BLaER1 treated with 17β-estradiol and CSF1 and Interleukin-3, amounts not matched to agents 10 nM and 100 nM (cell line): ENCODE data around the gene CCDC138.
"Not testable (repeated sequence)": the region's sequence is repeated elsewhere in the genome, so short reads cannot be mapped to it uniquely, and the experiment has no call there.

ENCODE experiments used
- H3K27ac ChIP-seq, 11 experiments: shearing (Covaris generic); formaldehyde crosslinking; 2 replicates each; pipeline ENCODE4 v1.8.1; 2022
- H3K27me3 ChIP-seq, 11 experiments: shearing (Covaris generic); formaldehyde crosslinking; 2 replicates each; pipeline ENCODE4 v1.8.1; 2022
- H3K36me3 ChIP-seq, 11 experiments: shearing (Covaris generic); formaldehyde crosslinking; 2 replicates each; pipeline ENCODE4 v1.8.1; 2022
- H3K4me1 ChIP-seq, 10 experiments: shearing (Covaris generic); formaldehyde crosslinking; 2 replicates each; pipeline ENCODE4 v1.8.1; 2022
- H3K4me2 ChIP-seq, 11 experiments: shearing (Covaris generic); formaldehyde crosslinking; 2 replicates each; pipeline ENCODE4 v1.8.1; 2022
- H3K4me3 ChIP-seq, 10 experiments: shearing (Covaris generic); formaldehyde crosslinking; 2 replicates each; pipeline ENCODE4 v1.8.1; 2022
- H3K9ac ChIP-seq, 11 experiments: shearing (Covaris generic); formaldehyde crosslinking; 2 replicates each; pipeline ENCODE4 v1.8.1; 2022
- H3K9me3 ChIP-seq, 11 experiments: shearing (Covaris generic); formaldehyde crosslinking; replicated peaks in 1 of 11; 2 replicates each; pipeline ENCODE4 v1.8.1; 2022
- H4K20me1 ChIP-seq, 11 experiments: shearing (Covaris generic); formaldehyde crosslinking; 2 replicates each; pipeline ENCODE4 v1.8.1; 2022
- Cebpa-rat ChIP-seq, 11 experiments: shearing (Covaris generic); IDR thresholded peaks; 2 replicates each; pipeline ENCODE4 v1.8.1; 2022

CCDC138 gene, protein sequence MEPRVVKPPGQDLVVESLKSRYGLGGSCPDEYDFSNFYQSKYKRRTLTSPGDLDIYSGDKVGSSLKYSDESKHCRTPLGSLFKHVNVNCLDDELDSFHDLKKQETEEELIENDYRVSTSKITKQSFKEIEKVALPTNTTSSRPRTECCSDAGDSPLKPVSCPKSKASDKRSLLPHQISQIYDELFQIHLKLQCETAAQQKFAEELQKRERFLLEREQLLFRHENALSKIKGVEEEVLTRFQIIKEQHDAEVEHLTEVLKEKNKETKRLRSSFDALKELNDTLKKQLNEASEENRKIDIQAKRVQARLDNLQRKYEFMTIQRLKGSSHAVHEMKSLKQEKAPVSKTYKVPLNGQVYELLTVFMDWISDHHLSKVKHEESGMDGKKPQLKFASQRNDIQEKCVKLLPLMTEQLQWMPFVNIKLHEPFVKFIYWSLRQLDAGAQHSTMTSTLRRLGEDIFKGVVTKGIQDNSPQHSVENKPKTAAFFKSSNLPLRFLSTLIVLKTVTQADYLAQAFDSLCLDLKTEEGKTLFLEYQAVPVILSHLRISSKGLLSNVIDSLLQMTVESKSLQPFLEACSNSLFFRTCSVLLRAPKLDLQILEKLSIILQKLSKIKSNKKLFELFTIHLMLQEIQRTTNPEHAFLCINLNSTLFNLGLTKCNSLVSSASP

DNA sequence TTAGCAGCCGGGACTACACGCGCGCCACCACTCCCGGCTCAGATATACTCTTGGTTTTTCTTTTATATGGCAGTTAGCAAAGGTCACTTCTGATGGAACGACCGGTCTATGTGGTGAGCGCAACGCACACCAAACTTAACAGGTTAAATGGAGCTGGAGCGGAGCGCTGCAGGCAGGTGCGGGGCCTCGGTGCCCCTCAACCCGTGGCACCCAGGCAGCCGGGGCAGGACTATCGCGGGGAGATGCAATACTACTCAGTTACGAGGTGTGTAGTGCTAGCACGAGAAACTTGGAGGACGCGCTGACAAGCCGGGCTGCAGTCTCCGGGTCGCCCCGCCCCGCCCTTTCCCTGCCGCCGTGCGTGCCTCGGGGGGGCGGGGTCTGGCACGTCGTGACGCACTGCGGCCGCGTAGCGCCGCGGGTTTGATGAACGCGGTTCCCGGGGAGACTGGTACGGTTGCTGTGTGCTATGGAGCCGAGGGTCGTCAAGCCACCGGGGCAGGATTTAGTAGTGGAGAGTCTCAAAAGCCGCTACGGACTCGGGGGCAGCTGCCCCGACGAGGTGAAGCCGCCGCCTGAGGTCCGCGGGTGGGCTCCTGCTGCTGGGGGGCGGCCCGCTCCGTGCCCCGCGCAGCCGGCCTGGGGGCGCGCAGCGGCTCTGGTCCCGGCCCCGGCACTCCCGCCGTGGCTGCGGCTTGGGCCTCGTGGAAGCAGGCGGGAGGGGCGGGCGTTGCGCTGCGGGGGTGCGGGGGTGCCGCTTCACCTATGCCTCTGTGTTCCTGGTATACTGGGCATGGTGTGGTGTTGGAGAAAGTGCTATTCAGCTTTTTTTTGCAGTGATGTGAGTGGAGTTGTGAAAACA lies at the start of gene CCDC138:
TSS of gene CCDC138 (plus strand) at position 418 of the 862 bp plus-strand sequence. CDS start at position 470, 52 bp downstream.
- Histone ChIP-seq H3K4me1 (peaks cover 7 to 33% (median 24%) of the 10 kb centered on the region in 10 experiments; a peak in 19 of 20 replicates), H3K4me3 (peak within 1 kb of the TSS; percentile 78 to 92 (median 84)), H3K36me3 (peaks cover 21 to 67% (median 48%) of the 10 kb centered on the region in 11 experiments), H3K27me3 (no peaks in the 10 kb centered on the region), H3K4me2 (peak within 1 kb of the TSS; percentile 82 to 92 (median 89)), H3K9ac (peak within 1 kb of the TSS; percentile 82 to 91 (median 88)), H3K9me3 (no peaks in the 10 kb centered on the region), H3K27ac (peak within 1 kb of the TSS; percentile 61 to 86 (median 82)), H4K20me1 (peaks cover 0 to 4% (median 0%) of the 10 kb centered on the region in 11 experiments; a peak in 1 of 22 replicates)
- TF ChIP-seq Cebpa-rat (IDR thresholded peaks at IDR 0.05) = no peak

DNA sequence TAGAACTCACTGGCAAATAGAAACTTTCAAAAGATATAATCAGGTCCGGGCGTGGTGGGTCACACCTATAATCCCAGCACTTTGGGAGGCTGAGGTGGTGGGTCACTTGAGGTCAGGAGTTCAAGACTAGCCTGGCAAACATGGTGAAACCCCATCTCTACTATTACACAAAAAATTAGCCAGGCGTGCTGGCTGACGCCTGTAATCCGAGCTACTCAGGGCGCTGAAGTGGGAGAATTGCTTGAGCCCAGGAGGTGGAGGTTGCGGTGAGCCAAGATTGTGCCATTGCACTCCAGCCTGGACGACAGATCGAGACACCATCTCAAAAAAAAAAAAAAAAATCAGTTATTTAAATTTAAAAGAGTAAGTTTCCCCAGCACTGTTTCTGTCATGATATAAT lies 28.6 kb upstream of the CCDC138 start:
- H3K27ac ChIP-seq, H3K4me3 ChIP-seq, H3K9ac ChIP-seq, H4K20me1 ChIP-seq, H3K27me3 ChIP-seq, H3K9me3 ChIP-seq, H3K4me2 ChIP-seq, H3K4me1 ChIP-seq: not testable (repeated sequence)
- peaks cover 31 to 65% (median 46%) of the 10 kb centered on the region in 11 experiments for H3K36me3 ChIP-seq

DNA sequence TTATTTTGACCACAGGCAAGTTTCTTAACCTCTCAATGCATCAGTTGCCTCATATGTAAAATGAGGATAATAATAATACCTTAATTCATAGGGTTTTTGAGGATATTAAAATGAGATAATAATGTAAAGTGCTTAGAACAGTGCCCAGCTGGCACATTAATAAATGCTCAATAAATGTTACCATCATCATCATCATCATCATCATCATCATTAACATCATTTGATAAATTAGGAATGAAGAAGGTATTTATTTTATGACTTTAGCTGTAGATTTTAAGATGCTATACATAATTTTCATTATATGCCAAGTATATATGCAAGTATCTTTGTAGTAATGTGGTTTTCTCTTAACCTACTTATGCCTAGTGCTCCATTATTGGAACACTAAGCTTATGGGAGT lies 24.0 kb upstream of the CCDC138 start:
- not testable (repeated sequence) for H3K27me3 ChIP-seq, H4K20me1 ChIP-seq, H3K4me3 ChIP-seq, H3K9ac ChIP-seq, H3K27ac ChIP-seq, H3K4me1 ChIP-seq, H3K4me2 ChIP-seq
- Histone ChIP-seq H3K36me3 (peaks cover 45 to 70% (median 59%) of the 10 kb centered on the region in 11 experiments), H3K9me3 (peaks cover 0 to 14% (median 0%) of the 10 kb centered on the region in 11 experiments; a peak in 5 of 22 replicates)

DNA sequence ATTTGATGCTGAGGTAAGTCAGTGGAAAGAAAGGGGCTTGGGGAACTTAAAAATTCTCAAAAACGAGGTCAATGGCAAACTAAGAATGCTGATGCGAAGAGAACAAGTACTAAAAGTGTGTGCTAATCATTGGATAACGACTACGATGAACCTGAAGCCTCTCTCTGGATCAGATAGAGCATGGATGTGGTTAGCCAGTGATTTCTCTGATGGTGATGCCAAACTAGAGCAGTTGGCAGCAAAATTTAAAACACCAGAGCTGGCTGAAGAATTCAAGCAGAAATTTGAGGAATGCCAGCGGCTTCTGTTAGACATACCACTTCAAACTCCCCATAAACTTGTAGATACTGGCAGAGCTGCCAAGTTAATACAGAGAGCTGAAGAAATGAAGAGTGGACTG lies 19.9 kb upstream of the CCDC138 start:
- not testable (repeated sequence) for H4K20me1 ChIP-seq, H3K27me3 ChIP-seq

DNA sequence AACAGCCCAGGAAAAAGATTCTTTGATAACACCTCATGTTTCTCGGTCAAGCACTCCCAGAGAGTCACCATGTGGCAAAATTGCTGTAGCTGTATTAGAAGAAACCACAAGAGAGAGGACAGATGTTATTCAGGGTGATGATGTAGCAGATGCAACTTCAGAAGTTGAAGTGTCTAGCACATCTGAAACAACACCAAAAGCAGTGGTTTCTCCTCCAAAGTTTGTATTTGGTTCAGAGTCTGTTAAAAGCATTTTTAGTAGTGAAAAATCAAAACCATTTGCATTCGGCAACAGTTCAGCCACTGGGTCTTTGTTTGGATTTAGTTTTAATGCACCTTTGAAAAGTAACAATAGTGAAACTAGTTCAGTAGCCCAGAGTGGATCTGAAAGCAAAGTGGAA lies 18.7 kb upstream of the CCDC138 start:
- H3K4me1 ChIP-seq, H3K27ac ChIP-seq, H3K27me3 ChIP-seq, H3K4me2 ChIP-seq, H4K20me1 ChIP-seq, H3K4me3 ChIP-seq, H3K9ac ChIP-seq: not testable (repeated sequence)
- H3K9me3 ChIP-seq = peaks cover 0 to 27% (median 11%) of the 10 kb centered on the region in 11 experiments; a peak in 15 of 22 replicates
- peaks cover 57 to 89% (median 79%) of the 10 kb centered on the region in 11 experiments for H3K36me3 ChIP-seq

More for the DNA sequence above, 19.9 kb upstream of the CCDC138 start:
- not testable (repeated sequence) for H3K27ac ChIP-seq, H3K4me3 ChIP-seq, H3K4me2 ChIP-seq, H3K9ac ChIP-seq, H3K4me1 ChIP-seq
- Histone ChIP-seq H3K9me3 (peaks cover 0 to 27% (median 11%) of the 10 kb centered on the region in 11 experiments; a peak in 15 of 22 replicates), H3K36me3 (peaks cover 48 to 81% (median 70%) of the 10 kb centered on the region in 11 experiments)

DNA sequence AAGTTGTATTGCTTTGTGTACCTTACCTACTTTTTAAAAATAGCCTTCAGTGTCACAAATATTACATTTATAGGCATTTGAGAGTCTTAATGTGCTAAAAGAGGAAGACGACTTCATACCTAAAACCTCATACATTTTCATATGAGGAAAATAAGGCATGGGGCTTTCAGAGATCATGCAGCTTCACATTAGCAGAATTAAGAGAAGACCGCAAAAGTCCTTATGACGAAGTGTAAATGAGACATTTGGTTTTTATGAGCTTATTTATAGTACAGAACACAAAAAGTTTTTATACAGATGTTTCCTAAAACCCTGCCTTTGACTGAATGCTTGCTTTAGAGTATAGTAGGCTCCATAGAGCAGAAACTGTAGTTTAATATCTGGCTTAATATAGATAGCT lies 10.1 kb upstream of the CCDC138 start:
- Histone ChIP-seq H3K9ac (no peak overlapping the region), H3K4me3 (no peak overlapping the region), H3K36me3 (peaks cover 91 to 100% (median 97%) of the 10 kb centered on the region in 11 experiments), H3K27me3 (no peaks in the 10 kb centered on the region), H3K4me1 (peaks cover 0 to 6% (median 0%) of the 10 kb centered on the region in 10 experiments; a peak in 1 of 20 replicates), H3K9me3 (no peaks in the 10 kb centered on the region), H3K27ac (no peak overlapping the region), H4K20me1 (peaks cover 0 to 47% (median 9%) of the 10 kb centered on the region in 11 experiments; a peak in 10 of 22 replicates), H3K4me2 (no peak overlapping the region; a peak in 1 of 22 replicates)
- no peak for TF ChIP-seq Cebpa-rat (IDR thresholded peaks at IDR 0.05)

DNA sequence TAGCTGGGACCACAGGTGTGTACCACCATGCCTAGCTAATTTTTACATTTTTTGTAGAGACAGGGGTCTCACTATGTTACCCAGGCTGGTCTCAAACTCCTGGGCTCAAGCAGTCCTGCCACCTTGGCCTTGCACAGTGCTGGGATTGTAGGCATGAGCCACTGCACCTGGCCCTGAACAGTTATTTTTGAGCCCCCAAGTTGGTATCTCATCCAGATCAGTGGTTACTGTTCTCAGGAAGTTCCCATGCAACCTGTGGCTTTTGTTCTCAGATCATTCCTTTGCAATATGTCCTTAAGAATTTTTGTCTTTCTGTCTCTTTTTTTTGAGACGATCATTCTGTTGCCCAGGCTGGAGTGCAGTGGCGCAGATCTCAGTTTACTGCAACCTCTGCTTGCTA lies 7.7 kb upstream of the CCDC138 start:
- H3K9me3 ChIP-seq = no peaks in the 10 kb centered on the region
- H3K4me2 ChIP-seq = no peak overlapping the region
- no peaks in the 10 kb centered on the region for H3K27me3 ChIP-seq
- H3K36me3 ChIP-seq = peaks cover 84 to 100% (median 96%) of the 10 kb centered on the region in 11 experiments
- peaks cover 0 to 43% (median 9%) of the 10 kb centered on the region in 11 experiments; a peak in 10 of 22 replicates for H4K20me1 ChIP-seq
- no peak for TF ChIP-seq Cebpa-rat (IDR thresholded peaks at IDR 0.05)
- H3K4me1 ChIP-seq = peaks cover 0 to 20% (median 0%) of the 10 kb centered on the region in 10 experiments; a peak in 4 of 20 replicates
- no peak overlapping the region for H3K9ac ChIP-seq
- no peak overlapping the region for H3K4me3 ChIP-seq
- no peak overlapping the region for H3K27ac ChIP-seq

DNA sequence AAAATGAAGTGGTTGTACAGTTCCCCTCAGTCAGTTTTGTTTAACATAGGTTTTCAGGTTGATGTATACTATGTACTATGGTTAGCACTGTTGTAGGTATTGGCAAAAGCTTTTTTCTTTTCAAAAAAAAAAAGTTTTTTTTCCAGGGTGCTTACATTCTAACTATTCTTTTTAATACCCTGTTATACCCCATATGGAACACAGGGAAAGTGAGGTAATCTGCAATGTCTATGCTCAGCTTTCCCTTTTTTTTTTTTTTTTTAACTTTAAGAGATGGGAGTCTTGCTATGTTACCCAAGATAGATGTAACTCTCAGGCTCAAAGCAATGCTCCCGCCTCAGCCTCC lies 590 bp upstream of the CCDC138 start:
- Histone ChIP-seq H3K9me3 (no peaks in the 10 kb centered on the region), H4K20me1 (peaks cover 0 to 4% (median 0%) of the 10 kb centered on the region in 11 experiments; a peak in 1 of 22 replicates), H3K36me3 (peaks cover 24 to 67% (median 54%) of the 10 kb centered on the region in 11 experiments), H3K9ac (peak overlapping the region; percentile 82 to 91 (median 88)), H3K27ac (peak overlapping the region in 10 of 11 experiments; percentile 73 to 86 (median 82); a peak in 16 of 22 replicates), H3K4me1 (peaks cover 7 to 33% (median 24%) of the 10 kb centered on the region in 10 experiments; a peak in 19 of 20 replicates), H3K4me3 (peak overlapping the region; percentile 78 to 92 (median 84)), H3K4me2 (peak overlapping the region; percentile 82 to 92 (median 89)), H3K27me3 (no peaks in the 10 kb centered on the region)
- TF ChIP-seq Cebpa-rat (IDR thresholded peaks at IDR 0.05) = no peak
